ENCODE data around the gene SPOCK3.
"Not testable (repeated sequence)": the region's sequence is repeated elsewhere in the genome, so short reads cannot be mapped to it uniquely, and the experiment has no call there.

The SPOCK3 gene

DNA sequence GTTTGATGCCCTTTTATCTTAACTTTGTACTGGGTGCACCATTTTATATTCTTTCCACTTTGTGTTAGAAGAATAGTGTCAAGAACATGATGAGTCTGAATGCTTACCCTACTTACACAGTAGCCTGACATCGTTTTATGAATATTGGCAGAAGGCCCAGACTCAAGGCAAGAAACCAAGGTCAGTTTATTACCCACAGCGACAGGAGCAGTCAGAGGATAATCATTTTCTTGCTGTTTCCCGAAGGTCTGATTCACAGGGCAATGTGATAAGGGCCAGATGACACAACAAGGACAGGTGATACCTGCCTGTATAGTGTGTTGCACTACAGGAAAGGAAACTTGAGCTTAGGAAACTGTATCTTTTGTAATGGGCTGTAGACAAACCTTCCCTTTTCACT, 417.4 kb downstream of the SPOCK3 start:
- no peak for DNase-seq (ENCODE audit: low spot score)

DNA sequence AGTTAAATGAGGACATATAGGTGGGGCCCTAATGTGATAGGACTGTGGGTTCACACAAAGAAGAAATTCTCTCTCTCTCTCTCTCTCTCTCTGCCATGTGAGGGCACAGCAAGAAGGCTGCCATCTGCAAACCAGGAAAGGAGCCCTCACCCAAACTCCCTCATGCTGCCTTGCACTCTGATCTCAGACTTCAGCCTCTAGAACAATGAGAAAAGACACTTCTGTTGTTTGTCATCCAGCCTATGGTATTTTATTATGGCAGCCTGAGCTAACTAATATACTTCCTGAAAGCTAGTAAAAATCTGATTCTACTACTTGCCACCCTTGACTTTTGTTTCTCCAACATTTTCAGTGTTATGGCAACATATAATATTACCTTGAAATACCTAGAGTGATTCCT, 425.9 kb downstream of the SPOCK3 start:
- no peak for DNase-seq (ENCODE audit: low spot score)
- TF ChIP-seq, protein P1, sequence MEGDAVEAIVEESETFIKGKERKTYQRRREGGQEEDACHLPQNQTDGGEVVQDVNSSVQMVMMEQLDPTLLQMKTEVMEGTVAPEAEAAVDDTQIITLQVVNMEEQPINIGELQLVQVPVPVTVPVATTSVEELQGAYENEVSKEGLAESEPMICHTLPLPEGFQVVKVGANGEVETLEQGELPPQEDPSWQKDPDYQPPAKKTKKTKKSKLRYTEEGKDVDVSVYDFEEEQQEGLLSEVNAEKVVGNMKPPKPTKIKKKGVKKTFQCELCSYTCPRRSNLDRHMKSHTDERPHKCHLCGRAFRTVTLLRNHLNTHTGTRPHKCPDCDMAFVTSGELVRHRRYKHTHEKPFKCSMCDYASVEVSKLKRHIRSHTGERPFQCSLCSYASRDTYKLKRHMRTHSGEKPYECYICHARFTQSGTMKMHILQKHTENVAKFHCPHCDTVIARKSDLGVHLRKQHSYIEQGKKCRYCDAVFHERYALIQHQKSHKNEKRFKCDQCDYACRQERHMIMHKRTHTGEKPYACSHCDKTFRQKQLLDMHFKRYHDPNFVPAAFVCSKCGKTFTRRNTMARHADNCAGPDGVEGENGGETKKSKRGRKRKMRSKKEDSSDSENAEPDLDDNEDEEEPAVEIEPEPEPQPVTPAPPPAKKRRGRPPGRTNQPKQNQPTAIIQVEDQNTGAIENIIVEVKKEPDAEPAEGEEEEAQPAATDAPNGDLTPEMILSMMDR (IDR thresholded peaks at IDR 0.05; ENCODE audit: extremely low read depth, missing control alignments), result no peak

More for the DNA sequence above, 417.4 kb downstream of the SPOCK3 start:
- TF ChIP-seq, protein P1 (IDR thresholded peaks at IDR 0.05; ENCODE audit: extremely low read depth, missing control alignments), result no peak

DNA sequence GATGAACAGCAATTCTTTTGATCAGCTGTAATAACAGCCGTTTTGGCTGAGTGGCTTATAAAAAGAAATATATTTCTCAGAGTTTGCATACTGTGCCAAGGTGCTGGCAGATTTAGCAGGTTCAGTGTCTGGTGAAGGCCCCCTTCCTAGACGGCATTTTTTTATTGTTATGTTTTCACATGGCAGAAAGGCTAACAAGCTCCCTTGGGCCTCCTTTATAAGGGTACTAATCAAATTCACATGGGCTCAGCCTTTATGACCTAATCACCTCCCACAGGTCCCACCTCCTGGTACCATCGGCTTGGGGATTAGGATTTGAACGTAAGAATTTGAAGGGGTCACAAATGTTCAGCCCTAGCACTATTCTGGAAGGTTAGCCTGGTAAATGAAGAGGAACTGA, 431.9 kb downstream of the SPOCK3 start:
- DNase-seq (ENCODE audit: low spot score), result no peak
- TF ChIP-seq, protein P1 (IDR thresholded peaks at IDR 0.05; ENCODE audit: extremely low read depth, missing control alignments), result no peak

DNA sequence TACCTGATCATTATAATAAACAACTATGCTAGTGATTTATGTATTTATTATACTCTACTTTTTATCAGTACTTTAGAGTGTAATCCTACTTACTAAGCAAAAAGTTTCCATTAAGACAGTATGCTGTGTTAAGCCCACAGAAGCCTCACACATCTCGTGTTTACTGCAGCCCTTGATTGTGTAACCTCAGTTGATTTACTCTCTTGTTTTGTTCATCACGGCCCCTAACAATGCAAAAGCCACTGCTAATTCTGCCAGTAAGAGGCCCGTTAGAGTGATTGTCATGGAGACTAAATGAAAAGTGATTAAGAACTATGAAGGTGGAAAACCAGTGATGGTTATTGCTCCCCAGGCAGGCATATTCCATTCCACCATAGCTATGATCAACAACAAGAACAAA, 436.2 kb downstream of the SPOCK3 start:
- TF ChIP-seq, protein P1 (IDR thresholded peaks at IDR 0.05; ENCODE audit: extremely low read depth, missing control alignments), result no peak

DNA sequence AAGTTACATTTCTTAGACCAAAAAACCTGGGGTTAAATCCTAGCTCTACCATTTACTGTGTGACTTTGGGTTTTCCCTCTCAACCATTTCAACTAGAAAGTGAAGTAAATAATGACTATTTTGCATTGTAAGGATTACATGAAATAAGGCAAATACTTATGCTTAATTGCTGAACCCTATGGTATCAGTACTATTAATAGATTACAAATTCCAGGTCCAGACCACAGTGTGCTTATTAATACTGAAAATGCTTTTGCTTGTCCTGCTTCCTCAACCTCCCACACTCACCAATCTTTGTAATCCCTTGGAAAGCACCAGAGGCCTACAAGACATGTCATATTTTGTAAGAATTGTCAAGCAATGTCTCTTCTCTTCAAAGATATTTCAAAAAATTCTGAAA, 456.5 kb downstream of the SPOCK3 start:
- DNase-seq (ENCODE audit: low spot score), result no peak
- TF ChIP-seq, protein P1 (IDR thresholded peaks at IDR 0.05; ENCODE audit: extremely low read depth, missing control alignments), result no peak

More for the DNA sequence above, 436.2 kb downstream of the SPOCK3 start:
- no peak for DNase-seq (ENCODE audit: low spot score)

DNA sequence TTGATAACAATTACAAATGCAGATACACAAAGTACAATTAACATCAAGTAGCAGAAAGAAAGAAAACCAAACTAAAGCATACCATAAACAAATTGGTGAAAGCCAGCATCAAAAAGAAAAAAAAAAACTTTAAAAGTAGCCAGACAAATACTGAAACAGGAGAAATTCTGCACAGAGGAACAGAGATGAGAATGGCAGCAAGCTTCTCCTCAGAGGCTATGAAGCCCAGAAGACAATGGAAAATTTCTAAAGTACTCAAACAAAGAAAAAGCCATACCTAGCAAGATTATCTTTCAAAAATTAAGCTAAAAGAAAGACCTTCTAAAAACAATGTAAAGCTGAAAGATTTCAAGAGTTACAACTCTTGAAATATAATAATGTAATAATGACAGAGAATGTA, 471.3 kb downstream of the SPOCK3 start:
- TF ChIP-seq, protein P1 (IDR thresholded peaks at IDR 0.05; ENCODE audit: extremely low read depth, missing control alignments), result no peak
- no peak for DNase-seq (ENCODE audit: low spot score)

DNA sequence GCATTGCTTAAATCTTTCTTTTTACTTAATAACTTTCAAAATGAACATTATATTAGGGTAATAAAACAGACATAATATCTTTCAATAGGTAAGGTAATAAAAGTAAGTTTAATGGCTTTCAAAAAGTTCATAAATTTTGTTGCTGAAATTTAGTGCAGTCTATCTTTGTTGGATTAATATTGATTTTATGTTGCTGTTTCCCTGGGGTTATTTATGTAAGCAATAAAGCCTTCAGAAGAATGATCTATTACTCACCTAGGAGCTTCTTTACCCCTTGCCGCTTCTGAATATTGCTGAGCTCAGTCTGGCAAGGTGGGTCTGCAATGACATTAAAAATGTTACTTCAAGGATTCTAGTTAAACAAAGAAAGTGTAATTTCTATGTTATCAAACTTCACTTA, 492.6 kb downstream of the SPOCK3 start:
- TF ChIP-seq, protein P1 (IDR thresholded peaks at IDR 0.05; ENCODE audit: extremely low read depth, missing control alignments), result no peak
- DNase-seq (ENCODE audit: low spot score), result no peak

DNA sequence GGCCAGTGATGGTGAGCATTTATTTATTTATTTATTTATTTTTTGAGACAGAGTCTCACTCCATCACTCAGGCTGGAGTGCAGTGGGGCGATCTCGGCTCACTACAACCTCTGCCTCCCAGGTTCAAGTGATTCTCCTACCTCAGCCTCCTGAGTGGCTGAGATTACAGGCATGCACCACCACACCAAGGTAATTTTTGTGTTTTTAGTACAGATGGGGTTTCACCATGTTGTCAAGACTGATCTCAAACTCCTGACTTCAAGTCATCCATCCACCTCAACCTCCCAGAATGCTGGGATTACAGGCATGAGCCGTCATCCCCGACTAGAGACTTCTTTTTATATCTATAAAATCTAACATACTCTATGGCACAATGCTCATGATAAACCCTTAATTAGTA, 495.1 kb downstream of the SPOCK3 start:
- not testable (repeated sequence) for DNase-seq (ENCODE audit: low spot score)
